Left renal pelvis (tissue), 4 donors: ENCODE results near the gene NCR3LG1. TPM values are rescaled to one million over a fixed set of nuclear protein-coding genes. Genes with fewer than 3 reads are reported as not detected.

Source experiments
- DNase-seq, 4 donors: peaks; one replicate each; pipeline ENCODE4 v3.0.0-alpha.2; 2013; ENCODE audit warnings: low read depth in 4 of 4, low spot score in 3 of 4
- polyA plus RNA-seq, 4 donors: library from polyadenylated mRNA; unstranded; fragments of 120-200 nt; gene quantifications; one replicate each; pipeline ENCODE4 v1.2.1, GENCODE V29; 2013; ENCODE audit not compliant: insufficient read length in 4 of 4

Gene NCR3LG1
- polyA plus RNA-seq, 4 donors = 0.64 to 1.6 (median 1.2) TPM

DNA sequence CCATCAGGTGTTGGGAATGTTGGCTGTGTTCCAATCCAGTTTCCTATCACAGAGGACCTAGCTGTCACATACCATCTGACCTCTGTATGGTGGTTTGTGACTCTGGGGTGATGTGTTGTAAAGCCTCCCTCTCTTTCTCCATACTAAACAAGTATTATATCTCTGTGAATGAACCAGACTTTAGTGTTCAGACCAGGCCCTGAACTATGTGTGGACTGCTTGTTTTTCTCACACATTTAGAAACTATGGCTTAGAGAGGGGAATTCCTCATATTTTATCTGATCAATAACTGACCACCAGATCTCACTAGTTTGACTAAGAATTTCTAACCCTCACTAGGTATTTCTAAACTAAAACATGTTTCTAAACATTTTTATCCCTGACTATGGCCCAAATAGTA is 17.5 kb downstream of the NCR3LG1 start:
- no peak for DNase-seq

DNA sequence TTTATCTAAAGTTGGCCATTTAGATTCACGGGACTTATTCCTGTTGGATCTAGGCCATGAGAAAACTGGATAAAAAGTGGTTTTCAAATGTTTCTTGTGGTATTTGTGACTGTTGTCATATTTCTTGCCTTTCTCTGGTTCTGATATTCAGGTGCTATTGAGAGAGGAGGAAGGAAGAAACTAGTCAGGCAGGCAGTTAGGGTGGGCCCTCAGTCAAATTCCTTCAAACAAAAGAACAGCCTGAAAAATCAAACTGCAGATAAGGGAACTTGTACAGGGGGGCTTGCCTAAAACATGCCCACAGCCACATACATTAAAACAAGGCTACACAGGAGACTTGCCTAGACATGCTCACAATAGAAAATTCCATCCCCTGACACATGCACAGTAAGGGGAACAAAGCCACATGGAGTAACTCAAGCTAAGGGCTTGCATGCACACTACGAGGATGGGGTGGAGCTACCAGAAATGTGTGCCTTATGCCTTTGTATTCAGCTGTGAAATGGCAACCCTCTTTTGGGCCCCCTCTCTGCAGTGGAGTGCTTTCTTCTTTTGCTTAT is 18.2 kb downstream of the NCR3LG1 start:
- no peak for DNase-seq

DNA sequence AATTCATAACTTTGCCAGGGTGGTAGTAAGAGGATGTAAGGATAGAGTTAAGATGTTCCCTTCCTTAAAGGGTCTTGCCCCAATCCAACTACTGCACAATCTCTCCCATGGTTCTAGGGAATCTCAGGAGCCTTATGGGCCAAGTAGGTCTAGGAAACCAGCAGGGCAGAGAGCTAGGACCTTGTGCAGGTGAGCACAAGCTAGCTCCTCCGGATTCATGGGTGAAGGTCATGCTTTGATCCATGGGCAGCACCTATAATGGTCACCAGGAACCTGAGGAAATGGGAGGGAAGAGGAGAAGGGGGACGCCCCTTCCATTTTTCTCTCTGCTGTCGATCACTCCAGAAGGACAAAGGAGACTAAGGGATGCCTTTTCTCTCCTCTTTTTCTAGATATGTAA is 20.0 kb downstream of the NCR3LG1 start:
- no peak for DNase-seq

DNA sequence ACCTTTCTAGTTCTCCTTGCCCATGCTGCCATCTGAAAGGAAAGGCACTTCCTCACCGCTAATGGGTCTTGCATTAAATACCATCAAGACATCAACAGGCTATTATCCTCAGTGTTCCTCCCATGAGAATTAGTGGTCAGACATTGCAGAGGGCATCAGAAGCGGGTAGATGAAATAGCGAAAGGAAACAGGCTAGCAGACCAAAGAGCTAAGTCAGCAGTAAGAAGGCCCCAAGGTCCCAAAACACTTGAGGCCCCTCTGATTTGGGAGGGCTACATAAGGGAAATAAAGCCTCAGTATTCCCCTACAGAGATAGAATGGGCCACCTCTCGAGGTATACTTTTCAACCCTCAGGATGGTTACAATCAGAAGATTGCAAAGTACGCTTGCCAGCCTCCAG is 23.9 kb downstream of the NCR3LG1 start:
- no peak for DNase-seq

DNA sequence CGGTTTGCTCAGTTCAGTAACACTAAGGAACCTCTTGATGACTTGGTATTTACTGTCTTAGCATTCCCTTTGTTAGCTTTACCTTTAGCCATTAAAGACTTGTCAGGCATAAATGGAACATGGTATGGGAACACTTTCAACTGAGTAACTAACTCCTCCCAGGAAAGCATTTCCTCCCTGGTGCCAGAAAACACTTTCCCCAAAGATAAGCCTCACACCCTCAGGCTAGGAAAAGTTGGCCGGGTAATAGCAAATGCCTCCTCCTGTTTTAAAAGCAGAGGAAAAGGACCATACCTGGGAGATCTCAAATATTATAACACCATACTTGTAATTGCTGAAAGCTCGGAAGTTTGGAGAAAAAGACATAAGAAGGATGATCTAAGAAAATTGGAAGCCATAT is 24.9 kb downstream of the NCR3LG1 start:
- no peak for DNase-seq

DNA sequence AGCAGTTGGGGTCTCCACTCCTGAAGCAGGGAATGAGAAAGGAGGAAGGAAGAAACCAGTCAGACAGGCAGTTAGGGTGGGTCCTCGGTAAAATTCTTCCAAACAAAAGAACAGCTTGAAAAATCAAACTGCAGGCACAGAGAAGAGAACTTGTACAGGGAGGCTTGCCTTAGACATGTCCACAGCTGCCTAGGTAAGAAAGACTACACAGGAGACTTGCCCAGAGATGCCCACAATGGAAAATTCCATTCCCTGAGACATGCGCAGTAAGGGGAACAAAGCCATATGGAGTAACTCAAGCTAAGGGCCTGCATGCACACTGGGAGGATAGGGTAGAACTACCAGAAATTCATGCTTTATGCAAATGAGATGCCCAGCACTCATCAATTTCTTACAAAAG is 27.1 kb downstream of the NCR3LG1 start:
- no peak for DNase-seq

DNA sequence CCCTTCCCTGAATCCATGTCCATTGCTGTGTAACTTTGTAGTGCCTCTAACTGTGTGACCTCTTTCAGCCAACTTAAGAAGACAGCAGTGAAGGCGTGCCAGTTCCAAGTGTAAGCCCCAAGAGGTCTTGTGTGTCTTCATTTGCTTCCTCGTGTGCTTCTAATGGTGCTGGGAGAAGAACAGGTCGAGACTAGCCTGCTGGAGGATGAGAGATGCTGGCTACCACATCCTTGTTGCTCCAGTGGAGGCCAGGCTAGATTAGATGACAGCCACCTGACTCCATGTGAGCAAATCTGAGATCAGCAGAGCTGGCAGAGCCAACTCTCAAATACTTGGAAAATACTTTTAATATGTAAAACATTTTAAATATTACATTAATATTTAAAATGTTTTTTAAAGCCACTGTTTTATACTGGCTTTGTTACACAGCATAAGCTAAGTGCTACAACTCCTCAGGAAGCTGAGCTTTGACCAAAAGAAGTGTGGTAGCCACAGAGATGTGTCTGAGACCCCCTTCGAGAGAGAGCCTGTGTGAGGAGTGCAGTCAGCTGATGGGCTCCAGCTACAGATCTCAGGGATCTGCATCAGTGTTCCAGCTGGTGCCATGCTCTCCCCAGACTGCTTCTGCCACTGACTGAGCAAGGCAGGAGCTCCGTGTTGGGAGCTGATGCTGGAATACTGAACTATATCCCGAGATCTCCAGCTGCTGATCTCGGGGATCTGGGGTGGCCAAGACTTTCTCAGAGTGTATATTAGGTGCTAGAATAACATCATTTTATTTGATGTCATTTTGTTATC is 28.0 kb downstream of the NCR3LG1 start:
- DNase-seq = no peak

DNA sequence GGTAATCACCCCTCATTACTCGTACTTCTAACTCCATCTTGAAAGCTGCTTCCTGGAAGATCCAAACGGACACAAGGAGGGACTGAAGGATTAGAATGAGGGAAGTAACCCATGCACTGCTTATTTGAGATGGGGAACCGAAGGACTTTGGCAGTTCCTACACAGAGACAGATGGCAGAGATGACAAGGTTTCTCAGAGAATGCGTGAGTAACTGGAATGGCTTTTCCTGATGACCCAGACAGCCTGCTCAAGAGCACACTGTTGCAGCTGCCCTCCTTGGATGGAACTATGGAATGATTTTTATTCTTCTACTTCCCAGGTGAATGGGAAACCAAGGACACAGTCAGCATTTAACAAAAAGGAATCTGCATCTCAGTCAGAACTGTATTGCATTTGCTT is 29.6 kb downstream of the NCR3LG1 start:
- no peak for DNase-seq

DNA sequence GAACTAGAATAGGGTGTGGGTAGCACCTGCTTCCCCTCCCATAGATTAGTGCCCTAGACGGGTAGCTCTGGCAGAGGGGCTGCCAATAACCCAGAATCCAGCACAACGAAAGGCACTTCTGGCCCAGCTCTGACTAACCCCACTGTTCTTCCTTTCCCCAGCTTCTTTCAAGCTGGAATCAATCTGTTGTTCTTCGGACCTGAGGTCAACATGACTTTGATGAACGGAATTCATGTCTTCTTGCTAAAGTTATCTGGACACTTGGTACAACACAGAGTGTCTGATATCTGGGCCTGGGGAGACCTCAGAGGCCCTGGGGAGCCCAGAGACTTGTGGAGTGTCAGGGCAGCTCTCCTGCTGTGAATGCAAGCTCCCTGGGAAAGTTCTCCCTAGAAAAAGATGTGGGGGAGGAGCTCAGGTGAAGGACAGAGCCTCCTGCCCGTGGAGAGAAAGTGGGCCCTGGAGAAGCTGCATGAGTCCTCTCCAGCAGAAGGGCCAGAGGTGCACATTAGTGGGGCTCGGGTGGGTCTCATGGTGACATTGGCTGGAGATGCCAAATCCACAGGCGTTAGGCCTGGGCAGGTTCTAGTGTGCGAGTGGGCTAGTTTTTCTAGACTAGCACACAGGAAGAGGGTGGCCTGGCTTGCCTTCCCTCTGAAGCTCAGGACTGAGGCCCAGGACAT is 30.6 kb downstream of the NCR3LG1 start:
- no peak for DNase-seq

DNA sequence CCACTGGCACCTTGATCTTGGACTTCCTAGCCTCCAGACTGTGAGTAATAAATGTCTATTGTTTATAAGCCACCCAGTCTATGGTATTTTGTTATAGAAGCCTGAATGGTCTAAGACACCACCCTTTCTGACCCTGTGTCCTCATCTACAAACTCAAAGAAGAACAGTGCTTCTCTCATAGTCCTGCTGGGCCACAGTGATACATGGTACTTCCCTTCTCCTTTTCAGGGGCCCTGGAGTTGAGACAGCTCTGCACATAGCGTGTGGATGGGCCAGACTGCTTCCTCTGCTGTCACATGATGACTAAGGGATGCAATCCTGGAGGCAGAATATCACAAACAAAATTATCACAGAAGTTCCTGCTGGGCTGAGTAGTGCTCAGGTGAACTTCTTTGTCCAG is 31.9 kb downstream of the NCR3LG1 start:
- DNase-seq = no peak

DNA sequence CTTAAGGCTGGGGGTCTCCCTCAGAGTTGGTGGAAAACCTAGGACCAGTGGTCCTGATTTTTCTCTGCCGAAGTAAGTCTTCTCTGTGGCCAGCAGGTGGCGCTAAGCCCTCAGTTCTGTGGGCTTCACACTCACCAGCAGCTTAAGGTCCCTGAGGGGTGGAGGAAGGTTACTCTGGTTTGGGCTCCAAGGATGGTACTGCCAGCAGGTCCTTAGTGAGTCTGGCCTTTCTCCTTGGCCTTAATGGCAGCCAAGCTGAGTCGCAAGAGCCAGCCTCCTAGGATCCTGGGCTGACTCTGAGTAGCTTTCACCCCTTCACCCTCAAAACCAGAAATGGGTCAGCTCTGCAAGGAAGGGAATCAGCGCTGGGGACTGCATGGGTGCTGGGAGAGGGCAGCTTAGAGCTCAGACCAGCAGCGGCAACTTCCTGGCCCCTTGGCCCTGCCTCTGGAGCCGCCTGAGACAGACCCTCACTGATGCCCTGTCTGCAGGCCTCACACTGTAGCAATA is 32.5 kb downstream of the NCR3LG1 start:
- DNase-seq = peak; percentile 50 to 79 (median 69)

DNA sequence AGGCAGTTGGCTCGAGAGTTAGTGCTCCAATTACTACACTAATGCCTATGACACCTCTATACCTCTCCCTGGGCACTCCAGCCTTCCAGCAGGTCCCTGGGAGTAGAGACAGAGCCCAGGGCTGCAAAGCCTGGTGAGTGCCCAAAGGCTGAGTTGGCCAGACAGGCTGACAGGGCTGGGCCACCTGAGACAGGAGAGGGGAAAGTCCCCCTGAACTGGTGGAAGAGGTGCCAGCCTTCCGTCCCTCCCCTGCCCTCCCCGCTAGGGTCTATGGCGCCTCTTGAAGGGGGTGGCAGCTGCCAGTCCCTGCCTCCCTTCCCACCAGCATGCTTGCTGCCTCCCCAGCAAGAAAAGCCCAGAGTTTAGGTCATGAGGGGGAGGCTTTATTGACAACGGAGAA is 33.9 kb downstream of the NCR3LG1 start:
- DNase-seq = no peak

DNA sequence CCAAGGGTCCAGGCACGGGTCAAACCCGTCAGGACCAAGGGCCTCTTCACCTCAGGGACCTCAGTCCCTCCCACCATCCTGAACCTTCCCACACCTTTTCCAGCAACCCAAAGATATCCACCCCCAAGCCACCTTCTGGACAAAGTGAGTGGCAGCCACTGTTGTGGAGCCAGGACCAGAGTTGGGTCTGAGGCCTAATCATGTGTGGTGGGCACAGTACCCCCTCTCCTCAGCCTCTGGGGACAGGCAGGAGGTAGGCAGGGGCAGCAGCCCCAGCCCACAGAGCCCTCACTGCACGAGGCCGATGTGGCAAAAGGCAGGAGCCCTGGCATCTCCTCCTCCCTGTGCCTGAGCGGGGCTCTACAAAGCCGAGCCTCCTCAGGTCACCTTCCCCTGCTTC is 34.3 kb downstream of the NCR3LG1 start:
- DNase-seq = no peak

DNA sequence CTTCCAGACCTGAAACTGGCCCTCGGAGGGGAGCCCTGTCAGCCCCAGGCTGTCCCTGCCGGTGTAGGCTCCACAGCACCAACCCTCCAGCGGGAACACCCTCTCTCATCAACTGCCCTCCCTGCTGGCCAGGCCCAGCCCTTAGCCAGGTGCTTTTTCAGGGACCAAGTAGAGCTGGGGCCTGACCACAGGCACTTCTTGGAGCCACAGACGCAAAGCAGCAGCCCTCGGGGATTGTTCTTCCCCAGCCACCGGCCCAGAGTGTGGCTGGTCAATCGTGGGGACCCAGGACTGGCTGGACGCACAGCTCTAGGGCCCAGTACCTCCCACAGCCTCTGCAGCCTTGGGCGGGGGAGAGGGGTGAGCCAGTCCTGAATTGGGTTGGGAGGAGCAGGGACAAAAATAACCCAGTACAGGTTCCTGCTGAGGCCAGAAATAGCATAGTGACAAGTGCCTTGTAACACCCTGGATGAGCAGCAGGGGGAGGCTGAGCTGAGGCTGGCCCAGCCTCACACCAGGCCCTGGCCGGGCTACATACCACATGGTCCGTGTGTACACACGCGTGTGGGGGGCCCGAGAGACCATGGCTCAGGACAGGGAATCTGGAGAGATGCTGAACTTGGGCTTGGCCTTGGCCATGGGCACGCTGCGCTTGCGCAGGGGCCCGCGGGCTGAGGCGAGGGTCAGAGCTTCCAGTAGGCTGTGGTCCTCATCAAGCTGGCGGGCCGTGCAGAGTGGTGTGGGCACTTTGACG is 34.9 kb downstream of the NCR3LG1 start:
- no peak for DNase-seq

DNA sequence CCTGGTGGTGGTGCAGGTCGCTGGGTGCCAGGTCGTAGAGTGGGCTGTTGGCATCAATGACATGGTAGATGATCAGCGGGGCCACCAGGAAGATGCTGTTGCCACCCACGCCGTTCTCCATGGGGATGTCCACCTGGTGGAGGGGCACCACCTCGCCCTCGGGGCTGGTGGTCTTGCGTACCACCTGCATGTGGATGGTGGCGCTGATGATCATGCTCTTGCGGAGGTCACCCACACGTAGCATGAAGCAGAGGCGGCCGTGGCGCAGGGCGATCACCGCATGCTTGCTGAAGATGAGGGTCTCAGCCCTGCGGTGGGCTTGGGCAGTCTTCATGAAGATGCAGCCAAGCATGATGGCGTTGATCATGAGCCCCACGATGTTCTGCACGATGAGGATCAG is 35.7 kb downstream of the NCR3LG1 start:
- DNase-seq = no peak

DNA sequence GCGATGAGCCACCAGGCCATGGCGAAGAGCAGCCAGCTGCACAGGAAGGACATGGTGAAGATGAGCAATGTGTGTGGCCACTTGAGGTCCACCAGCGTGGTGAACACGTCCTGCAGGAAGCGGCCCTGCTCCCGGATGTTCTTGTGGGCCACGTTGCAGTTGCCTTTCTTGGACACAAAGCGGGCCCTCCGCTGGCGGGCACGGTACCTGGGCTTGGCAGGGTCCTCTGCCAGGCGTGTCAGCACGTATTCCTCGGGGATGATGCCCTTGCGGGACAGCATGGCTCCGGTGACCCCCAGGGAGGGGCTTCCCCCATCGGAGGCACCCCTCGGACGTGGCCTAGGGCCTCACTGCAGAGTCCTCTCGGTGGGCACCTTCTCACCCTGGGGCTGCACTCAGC is 36.2 kb downstream of the NCR3LG1 start:
- DNase-seq = no peak

DNA sequence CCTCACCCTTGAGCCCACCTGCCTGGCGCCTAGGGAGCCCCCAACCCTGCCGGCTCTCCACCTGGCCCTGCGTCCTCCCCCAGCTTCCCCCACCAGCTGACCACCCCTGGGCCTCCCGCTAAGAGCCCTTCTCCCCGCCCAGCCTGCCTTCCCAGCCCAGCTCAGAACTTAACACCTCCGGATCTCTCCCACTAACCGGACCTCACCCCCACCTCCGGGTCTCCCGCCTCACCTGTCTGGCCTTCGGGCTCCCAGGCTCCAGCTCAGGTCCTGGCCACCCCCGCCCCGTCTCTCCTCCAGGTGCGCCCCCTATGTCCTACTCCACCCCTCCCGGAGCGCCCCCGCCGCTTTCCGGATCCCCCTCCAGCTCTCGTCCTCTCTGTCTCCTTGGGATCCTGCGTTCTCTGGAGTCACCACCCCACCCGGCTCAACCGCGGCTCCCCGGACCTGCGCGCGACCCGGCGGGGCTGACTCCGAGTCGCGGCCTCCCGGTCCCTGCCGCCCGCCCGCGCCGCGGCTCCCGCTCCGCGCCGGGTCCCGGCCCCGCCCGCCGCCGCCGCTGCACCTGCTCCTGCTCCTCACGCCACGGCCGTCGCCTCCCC is 37.1 kb downstream of the NCR3LG1 start, which contains the start of gene KCNJ11:
KCNJ11 (minus strand) TSS at position 51 of the 602 bp plus-strand sequence. CDS start 568 bp downstream, outside the sequence.
- no peak for DNase-seq

DNA sequence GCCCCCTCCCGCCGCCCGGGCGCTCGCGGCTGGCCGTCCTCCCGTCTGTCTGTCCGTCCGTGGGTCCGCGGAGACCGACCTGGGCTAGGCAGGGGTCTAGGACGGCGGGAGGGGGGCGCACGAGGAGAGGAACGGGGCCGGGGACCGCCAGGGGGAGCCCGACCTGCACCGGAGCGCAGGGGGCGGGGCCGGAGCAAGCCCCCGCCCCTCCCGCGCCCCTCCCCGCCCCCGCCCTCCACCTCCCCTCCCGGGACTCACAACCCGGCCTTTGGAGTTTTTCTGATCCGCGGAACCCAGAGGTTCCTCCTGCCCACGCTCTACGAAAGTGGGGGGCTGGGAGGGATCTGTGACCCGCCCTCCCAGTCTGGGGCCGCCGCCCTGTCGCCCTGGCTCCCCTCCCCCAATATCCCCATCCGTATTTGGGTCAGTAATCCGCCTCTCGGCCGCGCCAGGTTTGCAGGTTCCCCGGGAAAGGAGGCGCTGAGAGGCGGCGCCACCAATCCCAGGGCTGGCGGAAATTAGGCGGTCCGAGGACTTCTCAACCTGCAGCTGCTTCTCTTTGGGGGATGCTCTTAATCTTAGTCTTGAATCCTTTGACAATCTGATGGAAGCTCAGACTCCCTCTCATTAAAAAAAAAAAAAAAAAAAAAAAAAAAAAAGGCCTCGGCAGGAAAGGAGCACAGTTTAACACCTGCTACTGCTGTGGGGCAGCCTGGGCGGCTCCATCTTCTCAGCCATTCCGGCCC is 37.8 kb downstream of the NCR3LG1 start:
- DNase-seq = peak; percentile 50 to 52 (median 50)

DNA sequence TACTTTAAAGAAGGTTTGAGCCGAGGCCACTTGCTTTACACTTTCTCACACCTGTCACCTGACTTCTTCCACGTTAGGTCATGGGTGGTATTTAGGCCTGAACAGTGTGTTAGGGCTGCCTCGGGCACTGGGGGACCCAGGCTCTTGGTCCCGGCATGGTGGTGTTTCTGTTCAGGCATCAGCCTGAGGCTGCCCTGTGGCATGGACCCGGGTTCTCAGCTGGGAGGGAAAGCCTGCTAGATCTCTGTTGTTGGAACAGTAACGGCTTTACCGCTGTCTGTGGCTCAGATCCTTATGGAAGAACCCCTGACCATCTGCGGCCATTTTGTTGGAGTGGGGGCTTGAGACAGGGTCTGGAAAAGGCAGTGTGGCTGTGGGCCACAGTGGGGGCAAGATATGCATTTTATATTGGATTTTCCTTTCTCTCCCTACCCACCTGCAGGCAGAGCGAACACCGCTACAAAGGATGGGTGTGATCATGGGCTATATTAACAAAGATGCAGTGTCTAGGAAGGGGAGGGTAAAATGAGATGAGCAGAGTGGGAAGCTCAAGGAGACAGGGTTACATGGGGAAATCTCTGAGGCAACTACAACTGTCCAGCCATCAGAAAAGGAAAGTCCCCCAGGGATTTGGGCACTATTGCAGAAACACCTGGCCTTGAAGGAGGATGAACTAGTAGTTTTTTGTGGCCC is 38.5 kb downstream of the NCR3LG1 start:
- DNase-seq = no peak
